OCI-LY7 (cell line): ENCODE data around the gene DNAH17. TPM values are rescaled to one million over a fixed set of nuclear protein-coding genes. Genes with fewer than 3 reads are reported as not detected.

Source experiments
- BruUV-seq: library from RNA; stranded (reverse); fragments of 400-500 nt; replicated peaks from 2 replicates; lab custom pipeline; 2021; lab: Mats Ljungman, UMichigan
- CTCF ChIA-PET: fragments of 300-600 bp; sonication (Branson Sonifier 250); formaldehyde crosslinking; loops from one replicate; lab custom pipeline; 2022; ENCODE audit warnings: antibody characterized with exemption; ENCODE audit not compliant: unreplicated experiment; lab: Charles Lee
- POLR2A ChIA-PET: fragments of 300-600 bp; sonication (Branson Sonifier 250); formaldehyde crosslinking; loops from one replicate; lab custom pipeline; 2022; ENCODE audit warnings: antibody characterized with exemption; lab: Charles Lee
- DNase-seq: peaks from one replicate; pipeline ENCODE4 v3.0.0-alpha.2; 2015; ENCODE audit warnings: low spot score
- H2AFZ ChIP-seq: fragments of 200-600 bp; sonication (generic), shearing (Covaris generic); 2 replicates; pipeline ENCODE4 v1.6.1; 2014; ENCODE audit warnings: mild to moderate bottlenecking, antibody characterized with exemption, low read length, moderate library complexity
- H3K27ac ChIP-seq: fragments of 200-600 bp; sonication (generic); 2 replicates; pipeline ENCODE4 v1.5.1; 2014; ENCODE audit warnings: mixed run types, low read depth, mild to moderate bottlenecking, moderate library complexity, low read length, inconsistent platforms; ENCODE audit not compliant: poor library complexity, severe bottlenecking
- H3K36me3 ChIP-seq: fragments of 200-600 bp; sonication (generic); 2 replicates; pipeline ENCODE4 v1.6.1; 2014; ENCODE audit warnings: mild to moderate bottlenecking, antibody characterized with exemption, low read length, moderate library complexity, mixed read lengths; ENCODE audit not compliant: insufficient read depth
- H3K4me1 ChIP-seq: fragments of 200-600 bp; sonication (generic); 2 replicates; pipeline ENCODE4 v1.5.1; 2014; ENCODE audit warnings: mild to moderate bottlenecking, low read length; ENCODE audit not compliant: insufficient read depth, poor library complexity, severe bottlenecking
- H3K4me2 ChIP-seq: fragments of 200-600 bp; sonication (generic); 2 replicates; pipeline ENCODE4 v1.6.1; 2014; ENCODE audit warnings: mild to moderate bottlenecking, low read length
- H3K4me3 ChIP-seq: fragments of 200-600 bp; sonication (generic); 2 replicates; pipeline ENCODE4 v1.5.1; 2014; ENCODE audit warnings: mild to moderate bottlenecking, low read depth, low read length; ENCODE audit not compliant: poor library complexity, severe bottlenecking
- H3K79me2 ChIP-seq: fragments of 200-600 bp; sonication (generic); 2 replicates; pipeline ENCODE4 v1.6.1; 2016; ENCODE audit warnings: low read depth, mild to moderate bottlenecking, low read length, moderate library complexity, mixed read lengths; ENCODE audit not compliant: insufficient read depth
- H3K9me2 ChIP-seq: fragments of 200-600 bp; sonication (generic); 2 replicates; pipeline ENCODE4 v1.6.1; 2016; ENCODE audit warnings: mild to moderate bottlenecking, low read length, mixed read lengths; ENCODE audit not compliant: insufficient read depth
- H3K9me3 ChIP-seq: fragments of 200-600 bp; sonication (generic); 2 replicates; pipeline ENCODE4 v1.6.1; 2014; ENCODE audit warnings: mild to moderate bottlenecking, mixed run types, low read length, mixed read lengths
- H4K20me1 ChIP-seq: fragments of 200-600 bp; sonication (generic); 2 replicates; pipeline ENCODE4 v1.6.1; 2014; ENCODE audit warnings: mild to moderate bottlenecking, antibody characterized with exemption, low read length, moderate library complexity, mixed read lengths; ENCODE audit not compliant: insufficient read depth
- EZH2phosphoT487 ChIP-seq: fragments of 200-600 bp; sonication (generic); IDR thresholded peaks from 2 replicates; pipeline ENCODE4 v1.6.1; 2018; ENCODE audit warnings: low read depth, borderline replicate concordance, mild to moderate bottlenecking, mixed run types, antibody characterized with exemption, low read length, moderate library complexity, mixed read lengths
- intact Hi-C: fragments of 100-400 bp; cut with micrococcal nuclease; formaldehyde crosslinking; loops from one replicate; pipeline ENCODE4 v1.10.0; 2022; ENCODE audit not compliant: unreplicated experiment
- total RNA-seq, 2 experiments: library from RNA; depleted of rRNA in 1 of 2; stranded (reverse); fragments of >200 nt in 1 of 2; shearing (Covaris generic) in 1 of 2; gene quantifications; 2 replicates each; pipeline ENCODE4 v1.2.3, GENCODE V29; 2014 to 2022
- TF ChIP-seq, protein P1 (sequence below): fragments of 200-600 bp; sonication (generic); conservative IDR thresholded peaks from 2 replicates; pipeline ENCODE4 v1.5.1; 2014; ENCODE audit warnings: mild to moderate bottlenecking, antibody characterized with exemption, low read length, moderate library complexity, mixed read lengths

DNAH17 gene
- total RNA-seq, 2 experiments from 2014 or later: 0.89 to 1.1 TPM

DNA sequence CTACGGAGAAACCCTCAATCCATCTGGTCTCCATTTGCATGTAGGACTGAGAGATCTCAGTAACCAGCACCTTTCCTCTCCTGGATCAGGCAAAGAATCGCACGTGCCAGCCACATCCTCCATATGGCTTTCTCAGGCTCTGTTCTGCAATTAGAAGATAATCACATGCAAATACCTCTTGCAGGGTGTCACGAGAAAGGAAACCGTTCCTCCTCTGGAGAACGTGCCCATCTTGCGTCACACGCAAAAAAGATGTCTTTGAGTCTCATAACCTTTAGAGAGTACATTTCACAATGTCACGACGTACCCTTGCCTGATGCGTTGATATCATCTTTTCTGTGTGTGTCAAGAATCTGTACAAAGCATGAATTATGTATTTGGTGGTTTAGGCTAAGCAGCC is 36.2 kb upstream of the DNAH17 start:
- ChIA-PET POLR2A (no interaction called here), CTCF (no interaction called here)
- no peak overlapping the region for H3K4me3 ChIP-seq
- TF ChIP-seq EZH2phosphoT487: no peak
- TF ChIP-seq, protein P1, sequence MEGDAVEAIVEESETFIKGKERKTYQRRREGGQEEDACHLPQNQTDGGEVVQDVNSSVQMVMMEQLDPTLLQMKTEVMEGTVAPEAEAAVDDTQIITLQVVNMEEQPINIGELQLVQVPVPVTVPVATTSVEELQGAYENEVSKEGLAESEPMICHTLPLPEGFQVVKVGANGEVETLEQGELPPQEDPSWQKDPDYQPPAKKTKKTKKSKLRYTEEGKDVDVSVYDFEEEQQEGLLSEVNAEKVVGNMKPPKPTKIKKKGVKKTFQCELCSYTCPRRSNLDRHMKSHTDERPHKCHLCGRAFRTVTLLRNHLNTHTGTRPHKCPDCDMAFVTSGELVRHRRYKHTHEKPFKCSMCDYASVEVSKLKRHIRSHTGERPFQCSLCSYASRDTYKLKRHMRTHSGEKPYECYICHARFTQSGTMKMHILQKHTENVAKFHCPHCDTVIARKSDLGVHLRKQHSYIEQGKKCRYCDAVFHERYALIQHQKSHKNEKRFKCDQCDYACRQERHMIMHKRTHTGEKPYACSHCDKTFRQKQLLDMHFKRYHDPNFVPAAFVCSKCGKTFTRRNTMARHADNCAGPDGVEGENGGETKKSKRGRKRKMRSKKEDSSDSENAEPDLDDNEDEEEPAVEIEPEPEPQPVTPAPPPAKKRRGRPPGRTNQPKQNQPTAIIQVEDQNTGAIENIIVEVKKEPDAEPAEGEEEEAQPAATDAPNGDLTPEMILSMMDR: no peak
- no peak overlapping the region for H3K4me2 ChIP-seq
- H3K9me2 ChIP-seq: no peaks in the 10 kb centered on the region
- no peaks in the 10 kb centered on the region for H3K79me2 ChIP-seq
- BruUV-seq: no TSS peak
- no peak for DNase-seq
- no peaks in the 10 kb centered on the region for H4K20me1 ChIP-seq
- no peak overlapping the region for H2AFZ ChIP-seq
- H3K4me1 ChIP-seq: no peaks in the 10 kb centered on the region
- H3K9me3 ChIP-seq: no peaks in the 10 kb centered on the region
- no peaks in the 10 kb centered on the region for H3K36me3 ChIP-seq
- intact Hi-C loops: no loop called here
- H3K27ac ChIP-seq: no peak overlapping the region

DNA sequence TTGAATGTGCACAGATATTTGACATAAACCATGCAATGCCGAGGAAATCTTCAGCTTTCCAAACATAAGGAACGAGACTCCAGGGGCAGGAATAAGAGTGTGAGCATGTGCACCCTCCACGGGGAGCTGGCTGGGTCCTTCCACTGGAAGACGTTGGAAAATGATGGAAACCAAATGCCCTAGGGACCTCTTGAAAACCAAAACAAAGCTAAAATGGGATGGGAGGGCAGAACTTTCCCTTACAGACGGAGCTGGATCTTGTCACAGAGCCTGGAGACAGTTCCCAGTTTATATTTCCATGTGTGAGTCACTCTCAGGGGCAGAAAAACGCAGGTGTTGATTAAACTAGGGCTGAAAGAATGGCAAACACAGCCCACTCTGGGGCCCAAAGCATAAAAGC is 34.4 kb upstream of the DNAH17 start:
- ChIA-PET CTCF (no interaction called here), POLR2A (interaction anchor here (0.9 kb wide), 1 partner anchor 112 kb away, joined by 3 read pairs; no protein-coding TSS in a partner anchor)
- Histone ChIP-seq H3K4me1 (no peaks in the 10 kb centered on the region), H3K36me3 (no peaks in the 10 kb centered on the region), H3K9me3 (no peaks in the 10 kb centered on the region), H4K20me1 (no peaks in the 10 kb centered on the region), H3K4me3 (no peak overlapping the region), H2AFZ (no peak overlapping the region), H3K4me2 (no peak overlapping the region), H3K27ac (no peak overlapping the region), H3K9me2 (no peaks in the 10 kb centered on the region), H3K79me2 (no peaks in the 10 kb centered on the region)
- intact Hi-C loops: no loop called here
- DNase-seq: no peak
- BruUV-seq: no TSS peak
- TF ChIP-seq EZH2phosphoT487: no peak
- TF ChIP-seq, protein P1: no peak

DNA sequence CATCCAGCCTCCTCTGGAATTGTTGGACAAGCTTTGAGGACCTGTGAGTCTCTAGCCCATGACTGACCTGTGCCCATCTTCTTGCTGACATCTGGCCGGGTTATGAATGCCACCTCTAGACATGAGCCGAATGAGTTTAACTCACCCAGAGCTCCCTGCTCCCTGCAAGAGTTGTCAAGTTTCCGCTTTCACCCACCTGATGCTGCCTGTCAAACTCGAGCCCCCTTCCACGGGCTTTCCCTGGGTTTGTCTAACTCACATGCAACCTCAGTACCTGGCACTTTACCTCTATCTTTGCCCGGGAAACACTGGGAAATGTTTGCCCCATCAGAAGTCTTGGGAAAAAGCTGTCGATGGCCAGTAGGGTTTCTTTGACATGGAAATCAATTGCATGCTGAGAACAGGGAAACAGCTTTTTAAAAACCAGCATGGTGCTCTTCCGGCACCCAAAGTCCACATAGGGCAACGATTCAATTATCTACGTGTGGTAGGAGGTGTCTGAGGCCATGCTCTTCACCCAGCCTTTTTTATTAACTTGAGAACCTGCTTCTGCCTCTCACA is 33.8 kb upstream of the DNAH17 start:
- H3K27ac ChIP-seq: no peak overlapping the region
- H3K9me2 ChIP-seq: no peaks in the 10 kb centered on the region
- no peaks in the 10 kb centered on the region for H3K4me1 ChIP-seq
- no peaks in the 10 kb centered on the region for H3K36me3 ChIP-seq
- CTCF ChIA-PET: interaction anchor here (0.6 kb wide), 1 partner anchor 79 kb away, joined by 3 read pairs; no protein-coding TSS in a partner anchor
- H3K4me3 ChIP-seq: no peak overlapping the region
- no peak overlapping the region for H2AFZ ChIP-seq
- no peaks in the 10 kb centered on the region for H3K9me3 ChIP-seq
- H3K79me2 ChIP-seq: no peaks in the 10 kb centered on the region
- intact Hi-C loops: no loop called here
- no TSS peak for BruUV-seq
- H3K4me2 ChIP-seq: no peak overlapping the region
- DNase-seq: no peak
- no peaks in the 10 kb centered on the region for H4K20me1 ChIP-seq
- POLR2A ChIA-PET: interaction anchor here (0.9 kb wide), 1 partner anchor 112 kb away, joined by 3 read pairs; no protein-coding TSS in a partner anchor
- no peak for TF ChIP-seq EZH2phosphoT487
- TF ChIP-seq, protein P1: no peak
